GM13977 (cell line): ENCODE data around the gene FHIP1B.

Source experiments
- DNase-seq: peaks from one replicate; pipeline ENCODE4 v3.0.0; 2012; ENCODE audit warnings: low spot score
- in situ Hi-C: fragments of 300-500 bp; cut with MboI; formaldehyde crosslinking; loops from one replicate; pipeline ENCODE4 v1.12.0; 2022; ENCODE audit warnings: low sequenced_read_pairs, low pct_unique_long_range_greater_than_20kb, mixed read lengths, inconsistent platforms; ENCODE audit not compliant: unreplicated experiment
- TF ChIP-seq, protein P1 (sequence below): IDR thresholded peaks from 2 replicates; pipeline ENCODE4 v1.5.1; 2012; ENCODE audit warnings: mild to moderate bottlenecking, control low read depth; ENCODE audit not compliant: insufficient read depth; ENCODE audit errors: extremely low read depth, missing control alignments

Gene FHIP1B

DNA sequence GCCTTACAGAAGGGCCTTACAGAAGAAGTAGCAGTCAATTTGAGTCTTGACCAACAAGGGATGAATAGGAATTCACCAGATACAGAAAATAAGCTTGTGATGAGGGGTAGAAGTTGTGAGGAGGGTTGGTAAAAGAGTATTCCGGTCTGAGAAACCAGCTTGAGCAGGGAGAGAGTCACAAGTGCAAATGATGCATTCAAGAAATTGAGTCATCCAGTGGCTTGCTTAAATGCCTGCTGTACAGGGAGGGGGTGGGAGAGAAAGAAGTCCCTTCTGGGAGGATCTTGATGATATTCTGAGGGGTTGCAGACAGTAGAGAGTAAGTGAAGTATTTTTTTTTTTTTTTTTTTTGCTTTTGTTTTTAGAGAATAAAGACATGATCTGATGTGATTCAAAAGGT lies 34.4 kb upstream of the FHIP1B start:
- DNase-seq, result no peak
- in situ Hi-C loops, result no loop called here
- TF ChIP-seq, protein P1, sequence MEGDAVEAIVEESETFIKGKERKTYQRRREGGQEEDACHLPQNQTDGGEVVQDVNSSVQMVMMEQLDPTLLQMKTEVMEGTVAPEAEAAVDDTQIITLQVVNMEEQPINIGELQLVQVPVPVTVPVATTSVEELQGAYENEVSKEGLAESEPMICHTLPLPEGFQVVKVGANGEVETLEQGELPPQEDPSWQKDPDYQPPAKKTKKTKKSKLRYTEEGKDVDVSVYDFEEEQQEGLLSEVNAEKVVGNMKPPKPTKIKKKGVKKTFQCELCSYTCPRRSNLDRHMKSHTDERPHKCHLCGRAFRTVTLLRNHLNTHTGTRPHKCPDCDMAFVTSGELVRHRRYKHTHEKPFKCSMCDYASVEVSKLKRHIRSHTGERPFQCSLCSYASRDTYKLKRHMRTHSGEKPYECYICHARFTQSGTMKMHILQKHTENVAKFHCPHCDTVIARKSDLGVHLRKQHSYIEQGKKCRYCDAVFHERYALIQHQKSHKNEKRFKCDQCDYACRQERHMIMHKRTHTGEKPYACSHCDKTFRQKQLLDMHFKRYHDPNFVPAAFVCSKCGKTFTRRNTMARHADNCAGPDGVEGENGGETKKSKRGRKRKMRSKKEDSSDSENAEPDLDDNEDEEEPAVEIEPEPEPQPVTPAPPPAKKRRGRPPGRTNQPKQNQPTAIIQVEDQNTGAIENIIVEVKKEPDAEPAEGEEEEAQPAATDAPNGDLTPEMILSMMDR, result no peak

DNA sequence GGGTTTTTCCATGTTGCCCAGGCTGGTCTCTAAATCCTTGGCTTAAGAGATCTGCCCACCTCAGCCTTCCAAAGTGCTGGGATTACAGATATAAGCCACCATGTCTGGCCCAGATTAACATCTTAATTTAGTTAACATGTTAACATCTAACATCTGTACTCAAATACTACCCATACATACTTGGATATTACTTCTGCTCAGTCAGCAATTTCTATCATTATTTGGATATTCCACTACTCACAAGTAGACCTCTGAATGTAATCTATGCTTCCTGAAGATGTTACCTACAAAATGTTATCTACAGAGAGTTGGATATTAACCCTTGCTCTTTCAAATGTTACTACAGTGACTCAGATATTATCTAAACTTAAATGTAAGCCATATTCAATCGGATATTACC lies 29.2 kb upstream of the FHIP1B start:
- DNase-seq, result no peak
- in situ Hi-C loops, result no loop called here
- TF ChIP-seq, protein P1, result no peak

DNA sequence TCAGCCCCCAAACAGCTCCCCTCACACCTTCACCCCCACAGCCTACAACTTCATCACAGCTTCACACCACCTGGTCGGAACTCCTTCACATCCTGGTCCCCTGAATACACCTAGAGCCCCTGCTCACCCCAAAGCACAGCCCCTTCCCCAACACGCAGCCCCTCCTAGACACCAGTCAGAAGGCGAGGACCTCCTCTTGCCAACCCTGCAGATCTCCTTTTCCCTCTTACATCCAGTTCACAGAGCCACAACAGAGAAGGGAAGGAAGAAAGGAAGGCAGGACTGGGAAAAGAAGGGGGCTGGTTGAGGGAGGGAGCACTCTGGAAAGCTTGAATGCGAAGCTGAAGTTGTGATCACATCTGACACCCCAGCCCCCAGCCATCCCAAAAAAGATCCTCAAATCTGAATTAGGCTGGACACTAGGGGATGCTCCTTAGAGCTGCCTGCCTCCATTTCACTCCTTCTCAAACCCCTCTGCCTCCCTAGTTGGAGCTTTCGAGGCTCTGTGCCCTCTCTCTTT lies 25.8 kb upstream of the FHIP1B start:
- no peak for DNase-seq
- TF ChIP-seq, protein P1, result no peak
- in situ Hi-C loops, result no loop called here

DNA sequence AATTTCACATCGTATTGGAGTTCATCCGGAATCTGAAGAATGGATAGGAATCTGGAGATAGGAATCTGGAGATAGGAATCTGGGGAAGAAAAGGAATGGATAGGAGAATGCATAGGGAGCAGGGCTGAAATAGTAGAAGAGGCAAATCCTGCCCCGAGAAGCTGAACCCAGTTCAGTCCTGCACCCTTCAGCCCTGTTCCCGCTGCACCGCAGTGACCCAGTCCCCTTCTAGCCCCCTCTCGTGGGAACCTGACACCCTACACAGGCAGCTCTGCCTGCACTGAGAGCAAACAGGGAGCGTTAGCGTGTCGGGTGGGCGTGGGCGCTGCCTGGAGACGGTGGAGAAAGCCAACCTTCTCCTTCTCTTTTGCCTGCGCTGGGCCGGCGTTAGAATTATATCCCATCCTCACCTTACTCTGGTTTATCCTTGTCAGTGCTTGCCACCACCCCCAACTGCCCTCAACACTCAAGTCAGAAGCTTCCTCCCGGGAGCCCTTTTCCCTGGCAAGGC lies 24.2 kb upstream of the FHIP1B start:
- TF ChIP-seq, protein P1, result no peak
- in situ Hi-C loops, result no loop called here
- no peak for DNase-seq

DNA sequence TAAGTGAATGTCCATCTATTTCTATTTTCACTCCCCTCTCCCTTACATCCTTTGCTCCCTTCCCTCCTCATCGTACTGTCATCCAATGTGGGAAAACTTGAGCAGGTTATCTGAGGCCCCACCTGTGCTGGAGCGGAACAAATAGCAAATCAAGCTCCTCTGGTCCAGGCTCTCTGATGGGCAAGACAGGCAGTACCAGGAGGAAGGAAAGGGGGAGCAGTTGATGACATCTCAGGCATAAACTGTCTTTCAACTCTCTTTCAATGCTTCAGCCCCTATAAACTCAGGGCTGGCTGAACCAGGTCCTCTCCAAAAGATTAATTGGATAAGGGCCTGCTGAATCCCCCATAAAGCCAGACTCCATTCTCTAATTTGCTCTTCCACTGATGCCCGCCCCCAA lies 23.7 kb upstream of the FHIP1B start:
- no peak for DNase-seq

DNA sequence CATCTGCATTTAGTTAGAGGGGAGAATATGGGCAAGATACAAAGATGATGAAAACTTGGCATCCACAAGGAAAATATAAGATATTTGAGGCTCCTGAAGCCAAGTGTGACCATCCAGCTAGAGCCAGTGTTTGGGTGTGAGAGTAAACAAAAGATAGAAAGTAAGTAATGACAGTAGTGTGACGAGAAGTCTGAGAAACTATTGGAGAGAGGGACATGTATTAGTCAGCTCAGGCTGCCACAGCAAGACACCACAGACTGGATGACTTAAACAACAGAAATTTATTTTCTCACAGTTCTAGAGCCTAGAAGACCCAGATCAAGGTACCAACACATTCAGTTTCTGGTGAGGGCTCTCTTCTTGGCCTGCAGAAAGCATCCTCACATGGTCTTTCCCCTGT lies 18.8 kb upstream of the FHIP1B start:
- TF ChIP-seq, protein P1, result no peak

More for the DNA sequence above, 23.7 kb upstream of the FHIP1B start:
- TF ChIP-seq, protein P1, result no peak
- in situ Hi-C loops, result no loop called here

DNA sequence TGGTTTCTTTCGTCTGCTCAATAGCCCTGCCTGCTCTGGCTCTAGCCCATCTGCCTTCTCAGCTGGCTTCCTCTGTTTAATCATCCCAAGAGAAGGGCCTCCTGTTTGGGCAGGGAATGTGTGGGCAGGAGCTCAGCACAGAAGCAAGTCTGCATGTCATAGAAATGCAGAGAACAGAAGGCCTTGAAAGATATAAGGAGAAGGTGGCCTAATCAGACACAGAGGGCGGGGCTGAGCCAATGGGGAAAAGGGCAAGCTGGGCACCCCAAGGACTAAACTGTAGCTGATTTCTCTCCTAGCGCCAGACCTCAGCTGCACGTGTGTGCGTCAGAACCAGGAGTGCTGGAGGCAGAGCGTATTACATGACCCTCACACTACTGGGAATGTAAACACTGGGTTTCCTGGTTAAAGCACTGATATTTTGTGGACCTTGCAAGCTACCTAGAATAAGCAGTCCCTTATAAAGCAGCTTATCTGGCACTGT lies 17.6 kb upstream of the FHIP1B start:
- TF ChIP-seq, protein P1, result no peak
- no peak for DNase-seq
- in situ Hi-C loops, result no loop called here

More for the DNA sequence above, 18.8 kb upstream of the FHIP1B start:
- no peak for DNase-seq
- in situ Hi-C loops, result no loop called here
